ENCODE data around the gene PARVA.

DNA sequence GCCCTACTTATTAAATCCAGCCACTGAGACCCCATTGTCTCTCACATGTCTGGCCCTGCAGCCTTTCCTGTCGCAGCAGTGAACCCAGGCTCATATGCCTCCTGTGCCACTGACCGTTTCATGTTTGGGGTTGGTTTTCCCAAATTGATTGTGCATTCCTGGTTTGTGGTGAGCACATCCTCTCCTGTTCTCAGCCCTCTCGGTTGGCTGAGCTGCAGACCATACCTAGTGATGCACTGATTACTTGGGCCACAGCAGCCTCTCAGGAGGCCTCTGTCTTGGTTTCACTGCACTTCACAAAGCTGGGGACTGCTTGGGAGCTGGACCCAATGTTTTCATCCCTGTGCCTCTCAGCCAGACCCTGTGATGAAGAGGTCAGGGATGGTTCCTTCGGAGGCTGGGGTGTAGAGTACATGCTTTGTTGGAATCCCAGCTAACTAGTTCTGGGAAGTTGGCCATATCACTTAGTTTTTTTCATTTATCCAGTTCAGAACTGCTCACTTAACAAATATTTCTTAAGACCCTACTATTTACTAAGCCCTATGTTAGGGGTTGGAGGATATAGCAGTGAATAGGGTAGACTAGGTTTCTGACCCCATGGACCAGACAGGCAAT, 30.9 kb downstream of the PARVA start:
- TF ChIP-seq, protein P1, sequence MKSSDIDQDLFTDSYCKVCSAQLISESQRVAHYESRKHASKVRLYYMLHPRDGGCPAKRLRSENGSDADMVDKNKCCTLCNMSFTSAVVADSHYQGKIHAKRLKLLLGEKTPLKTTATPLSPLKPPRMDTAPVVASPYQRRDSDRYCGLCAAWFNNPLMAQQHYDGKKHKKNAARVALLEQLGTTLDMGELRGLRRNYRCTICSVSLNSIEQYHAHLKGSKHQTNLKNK (CRISPR knock-in tag; IDR thresholded peaks at IDR 0.05) = no peak
- TF ChIP-seq, protein P2, sequence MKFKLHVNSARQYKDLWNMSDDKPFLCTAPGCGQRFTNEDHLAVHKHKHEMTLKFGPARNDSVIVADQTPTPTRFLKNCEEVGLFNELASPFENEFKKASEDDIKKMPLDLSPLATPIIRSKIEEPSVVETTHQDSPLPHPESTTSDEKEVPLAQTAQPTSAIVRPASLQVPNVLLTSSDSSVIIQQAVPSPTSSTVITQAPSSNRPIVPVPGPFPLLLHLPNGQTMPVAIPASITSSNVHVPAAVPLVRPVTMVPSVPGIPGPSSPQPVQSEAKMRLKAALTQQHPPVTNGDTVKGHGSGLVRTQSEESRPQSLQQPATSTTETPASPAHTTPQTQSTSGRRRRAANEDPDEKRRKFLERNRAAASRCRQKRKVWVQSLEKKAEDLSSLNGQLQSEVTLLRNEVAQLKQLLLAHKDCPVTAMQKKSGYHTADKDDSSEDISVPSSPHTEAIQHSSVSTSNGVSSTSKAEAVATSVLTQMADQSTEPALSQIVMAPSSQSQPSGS (CRISPR knock-in tag; IDR thresholded peaks at IDR 0.05; ENCODE audit: borderline replicate concordance, low read depth) = no peak
- TF ChIP-seq, protein P3, sequence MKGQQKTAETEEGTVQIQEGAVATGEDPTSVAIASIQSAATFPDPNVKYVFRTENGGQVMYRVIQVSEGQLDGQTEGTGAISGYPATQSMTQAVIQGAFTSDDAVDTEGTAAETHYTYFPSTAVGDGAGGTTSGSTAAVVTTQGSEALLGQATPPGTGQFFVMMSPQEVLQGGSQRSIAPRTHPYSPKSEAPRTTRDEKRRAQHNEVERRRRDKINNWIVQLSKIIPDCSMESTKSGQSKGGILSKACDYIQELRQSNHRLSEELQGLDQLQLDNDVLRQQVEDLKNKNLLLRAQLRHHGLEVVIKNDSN (CRISPR knock-in tag; IDR thresholded peaks at IDR 0.05) = no peak
- TF ChIP-seq, protein P4, sequence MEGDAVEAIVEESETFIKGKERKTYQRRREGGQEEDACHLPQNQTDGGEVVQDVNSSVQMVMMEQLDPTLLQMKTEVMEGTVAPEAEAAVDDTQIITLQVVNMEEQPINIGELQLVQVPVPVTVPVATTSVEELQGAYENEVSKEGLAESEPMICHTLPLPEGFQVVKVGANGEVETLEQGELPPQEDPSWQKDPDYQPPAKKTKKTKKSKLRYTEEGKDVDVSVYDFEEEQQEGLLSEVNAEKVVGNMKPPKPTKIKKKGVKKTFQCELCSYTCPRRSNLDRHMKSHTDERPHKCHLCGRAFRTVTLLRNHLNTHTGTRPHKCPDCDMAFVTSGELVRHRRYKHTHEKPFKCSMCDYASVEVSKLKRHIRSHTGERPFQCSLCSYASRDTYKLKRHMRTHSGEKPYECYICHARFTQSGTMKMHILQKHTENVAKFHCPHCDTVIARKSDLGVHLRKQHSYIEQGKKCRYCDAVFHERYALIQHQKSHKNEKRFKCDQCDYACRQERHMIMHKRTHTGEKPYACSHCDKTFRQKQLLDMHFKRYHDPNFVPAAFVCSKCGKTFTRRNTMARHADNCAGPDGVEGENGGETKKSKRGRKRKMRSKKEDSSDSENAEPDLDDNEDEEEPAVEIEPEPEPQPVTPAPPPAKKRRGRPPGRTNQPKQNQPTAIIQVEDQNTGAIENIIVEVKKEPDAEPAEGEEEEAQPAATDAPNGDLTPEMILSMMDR (IDR thresholded peaks at IDR 0.05) = no peak
- TF ChIP-seq, protein P5, sequence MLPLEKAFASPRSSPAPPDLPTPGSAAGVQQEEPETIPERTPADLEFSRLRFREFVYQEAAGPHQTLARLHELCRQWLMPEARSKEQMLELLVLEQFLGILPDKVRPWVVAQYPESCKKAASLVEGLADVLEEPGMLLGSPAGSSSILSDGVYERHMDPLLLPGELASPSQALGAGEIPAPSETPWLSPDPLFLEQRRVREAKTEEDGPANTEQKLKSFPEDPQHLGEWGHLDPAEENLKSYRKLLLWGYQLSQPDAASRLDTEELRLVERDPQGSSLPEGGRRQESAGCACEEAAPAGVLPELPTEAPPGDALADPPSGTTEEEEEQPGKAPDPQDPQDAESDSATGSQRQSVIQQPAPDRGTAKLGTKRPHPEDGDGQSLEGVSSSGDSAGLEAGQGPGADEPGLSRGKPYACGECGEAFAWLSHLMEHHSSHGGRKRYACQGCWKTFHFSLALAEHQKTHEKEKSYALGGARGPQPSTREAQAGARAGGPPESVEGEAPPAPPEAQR (CRISPR knock-in tag; IDR thresholded peaks at IDR 0.05) = no peak

Data from WTC11 (cell line).